ENCODE data around the gene CLCA1.

DNA sequence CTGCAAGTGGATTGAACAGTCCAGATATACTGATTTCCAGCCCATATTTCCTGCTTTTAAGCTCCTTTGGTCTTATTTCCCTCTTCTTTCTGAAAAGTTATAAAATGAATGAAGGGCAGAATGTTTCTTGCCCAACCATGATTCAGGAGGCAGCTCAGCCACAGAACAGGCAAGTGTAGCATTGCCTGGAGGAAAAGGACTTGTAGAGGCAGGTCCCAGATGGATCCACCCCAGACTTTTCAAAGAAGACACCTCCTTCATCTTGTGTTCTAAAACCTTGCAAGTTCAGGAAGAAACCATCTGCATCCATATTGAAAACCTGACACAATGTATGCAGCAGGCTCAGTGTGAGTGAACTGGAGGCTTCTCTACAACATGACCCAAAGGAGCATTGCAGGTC is 44.9 kb upstream of the CLCA1 start, which contains the start of gene CLCA2:
- TF ChIP-seq, protein P1, sequence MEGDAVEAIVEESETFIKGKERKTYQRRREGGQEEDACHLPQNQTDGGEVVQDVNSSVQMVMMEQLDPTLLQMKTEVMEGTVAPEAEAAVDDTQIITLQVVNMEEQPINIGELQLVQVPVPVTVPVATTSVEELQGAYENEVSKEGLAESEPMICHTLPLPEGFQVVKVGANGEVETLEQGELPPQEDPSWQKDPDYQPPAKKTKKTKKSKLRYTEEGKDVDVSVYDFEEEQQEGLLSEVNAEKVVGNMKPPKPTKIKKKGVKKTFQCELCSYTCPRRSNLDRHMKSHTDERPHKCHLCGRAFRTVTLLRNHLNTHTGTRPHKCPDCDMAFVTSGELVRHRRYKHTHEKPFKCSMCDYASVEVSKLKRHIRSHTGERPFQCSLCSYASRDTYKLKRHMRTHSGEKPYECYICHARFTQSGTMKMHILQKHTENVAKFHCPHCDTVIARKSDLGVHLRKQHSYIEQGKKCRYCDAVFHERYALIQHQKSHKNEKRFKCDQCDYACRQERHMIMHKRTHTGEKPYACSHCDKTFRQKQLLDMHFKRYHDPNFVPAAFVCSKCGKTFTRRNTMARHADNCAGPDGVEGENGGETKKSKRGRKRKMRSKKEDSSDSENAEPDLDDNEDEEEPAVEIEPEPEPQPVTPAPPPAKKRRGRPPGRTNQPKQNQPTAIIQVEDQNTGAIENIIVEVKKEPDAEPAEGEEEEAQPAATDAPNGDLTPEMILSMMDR (IDR thresholded peaks at IDR 0.05), result no peak
- TF ChIP-seq EP300 (IDR thresholded peaks at IDR 0.05), result no peak
- no peak for TF ChIP-seq POLR2A (IDR thresholded peaks at IDR 0.05)

Measured in ovary (tissue), 3 donors.